ENCODE results near the gene DPYSL3.

DNA sequence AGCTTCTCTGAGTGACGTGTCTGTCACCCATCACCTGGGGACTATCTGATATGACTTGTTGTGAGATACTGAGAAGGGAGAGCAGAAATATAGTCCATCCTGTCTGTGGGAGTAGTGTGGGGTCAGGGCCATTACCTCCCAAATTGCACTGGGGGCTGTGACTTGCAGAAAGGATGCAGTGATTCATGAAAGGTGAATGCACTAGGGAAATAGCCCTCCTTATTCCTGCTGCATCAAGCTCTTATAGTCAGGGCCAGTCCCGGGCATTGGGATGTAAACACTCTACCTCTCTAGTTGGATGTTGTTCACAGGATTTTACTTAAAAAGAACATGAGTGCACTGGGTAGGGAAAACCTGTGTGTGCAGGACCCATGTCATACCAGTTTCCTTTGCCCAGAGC is 150.3 kb downstream of the DPYSL3 start:
- TF ChIP-seq, protein P1, sequence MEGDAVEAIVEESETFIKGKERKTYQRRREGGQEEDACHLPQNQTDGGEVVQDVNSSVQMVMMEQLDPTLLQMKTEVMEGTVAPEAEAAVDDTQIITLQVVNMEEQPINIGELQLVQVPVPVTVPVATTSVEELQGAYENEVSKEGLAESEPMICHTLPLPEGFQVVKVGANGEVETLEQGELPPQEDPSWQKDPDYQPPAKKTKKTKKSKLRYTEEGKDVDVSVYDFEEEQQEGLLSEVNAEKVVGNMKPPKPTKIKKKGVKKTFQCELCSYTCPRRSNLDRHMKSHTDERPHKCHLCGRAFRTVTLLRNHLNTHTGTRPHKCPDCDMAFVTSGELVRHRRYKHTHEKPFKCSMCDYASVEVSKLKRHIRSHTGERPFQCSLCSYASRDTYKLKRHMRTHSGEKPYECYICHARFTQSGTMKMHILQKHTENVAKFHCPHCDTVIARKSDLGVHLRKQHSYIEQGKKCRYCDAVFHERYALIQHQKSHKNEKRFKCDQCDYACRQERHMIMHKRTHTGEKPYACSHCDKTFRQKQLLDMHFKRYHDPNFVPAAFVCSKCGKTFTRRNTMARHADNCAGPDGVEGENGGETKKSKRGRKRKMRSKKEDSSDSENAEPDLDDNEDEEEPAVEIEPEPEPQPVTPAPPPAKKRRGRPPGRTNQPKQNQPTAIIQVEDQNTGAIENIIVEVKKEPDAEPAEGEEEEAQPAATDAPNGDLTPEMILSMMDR (IDR thresholded peaks at IDR 0.05; ENCODE audit: low read depth, low read length, missing input control) = no peak
- TF ChIP-seq SP1 (IDR thresholded peaks at IDR 0.05) (no peak), RAD21 (IDR thresholded peaks at IDR 0.05) (no peak), FOXA1 (IDR thresholded peaks at IDR 0.05) (no peak), YY1 (IDR thresholded peaks at IDR 0.05) (no peak), GABPA (IDR thresholded peaks at IDR 0.05 in 1 of 2, conservative IDR thresholded peaks at IDR 0.05 in 1 of 2) (no peak), NR2F2 (IDR thresholded peaks at IDR 0.05) (no peak), JUND (IDR thresholded peaks at IDR 0.05) (no peak), TAF1 (conservative IDR thresholded peaks at IDR 0.05) (no peak), HNF4G (IDR thresholded peaks at IDR 0.05) (no peak)
- TF ChIP-seq, protein P2, sequence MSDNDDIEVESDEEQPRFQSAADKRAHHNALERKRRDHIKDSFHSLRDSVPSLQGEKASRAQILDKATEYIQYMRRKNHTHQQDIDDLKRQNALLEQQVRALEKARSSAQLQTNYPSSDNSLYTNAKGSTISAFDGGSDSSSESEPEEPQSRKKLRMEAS (IDR thresholded peaks at IDR 0.05) = no peak
- TF ChIP-seq, protein P3, sequence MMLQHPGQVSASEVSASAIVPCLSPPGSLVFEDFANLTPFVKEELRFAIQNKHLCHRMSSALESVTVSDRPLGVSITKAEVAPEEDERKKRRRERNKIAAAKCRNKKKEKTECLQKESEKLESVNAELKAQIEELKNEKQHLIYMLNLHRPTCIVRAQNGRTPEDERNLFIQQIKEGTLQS (IDR thresholded peaks at IDR 0.05) = no peak
- TF ChIP-seq, protein P4, sequence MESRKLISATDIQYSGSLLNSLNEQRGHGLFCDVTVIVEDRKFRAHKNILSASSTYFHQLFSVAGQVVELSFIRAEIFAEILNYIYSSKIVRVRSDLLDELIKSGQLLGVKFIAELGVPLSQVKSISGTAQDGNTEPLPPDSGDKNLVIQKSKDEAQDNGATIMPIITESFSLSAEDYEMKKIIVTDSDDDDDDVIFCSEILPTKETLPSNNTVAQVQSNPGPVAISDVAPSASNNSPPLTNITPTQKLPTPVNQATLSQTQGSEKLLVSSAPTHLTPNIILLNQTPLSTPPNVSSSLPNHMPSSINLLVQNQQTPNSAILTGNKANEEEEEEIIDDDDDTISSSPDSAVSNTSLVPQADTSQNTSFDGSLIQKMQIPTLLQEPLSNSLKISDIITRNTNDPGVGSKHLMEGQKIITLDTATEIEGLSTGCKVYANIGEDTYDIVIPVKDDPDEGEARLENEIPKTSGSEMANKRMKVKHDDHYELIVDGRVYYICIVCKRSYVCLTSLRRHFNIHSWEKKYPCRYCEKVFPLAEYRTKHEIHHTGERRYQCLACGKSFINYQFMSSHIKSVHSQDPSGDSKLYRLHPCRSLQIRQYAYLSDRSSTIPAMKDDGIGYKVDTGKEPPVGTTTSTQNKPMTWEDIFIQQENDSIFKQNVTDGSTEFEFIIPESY (IDR thresholded peaks at IDR 0.05) = no peak
- TF ChIP-seq, protein P5, sequence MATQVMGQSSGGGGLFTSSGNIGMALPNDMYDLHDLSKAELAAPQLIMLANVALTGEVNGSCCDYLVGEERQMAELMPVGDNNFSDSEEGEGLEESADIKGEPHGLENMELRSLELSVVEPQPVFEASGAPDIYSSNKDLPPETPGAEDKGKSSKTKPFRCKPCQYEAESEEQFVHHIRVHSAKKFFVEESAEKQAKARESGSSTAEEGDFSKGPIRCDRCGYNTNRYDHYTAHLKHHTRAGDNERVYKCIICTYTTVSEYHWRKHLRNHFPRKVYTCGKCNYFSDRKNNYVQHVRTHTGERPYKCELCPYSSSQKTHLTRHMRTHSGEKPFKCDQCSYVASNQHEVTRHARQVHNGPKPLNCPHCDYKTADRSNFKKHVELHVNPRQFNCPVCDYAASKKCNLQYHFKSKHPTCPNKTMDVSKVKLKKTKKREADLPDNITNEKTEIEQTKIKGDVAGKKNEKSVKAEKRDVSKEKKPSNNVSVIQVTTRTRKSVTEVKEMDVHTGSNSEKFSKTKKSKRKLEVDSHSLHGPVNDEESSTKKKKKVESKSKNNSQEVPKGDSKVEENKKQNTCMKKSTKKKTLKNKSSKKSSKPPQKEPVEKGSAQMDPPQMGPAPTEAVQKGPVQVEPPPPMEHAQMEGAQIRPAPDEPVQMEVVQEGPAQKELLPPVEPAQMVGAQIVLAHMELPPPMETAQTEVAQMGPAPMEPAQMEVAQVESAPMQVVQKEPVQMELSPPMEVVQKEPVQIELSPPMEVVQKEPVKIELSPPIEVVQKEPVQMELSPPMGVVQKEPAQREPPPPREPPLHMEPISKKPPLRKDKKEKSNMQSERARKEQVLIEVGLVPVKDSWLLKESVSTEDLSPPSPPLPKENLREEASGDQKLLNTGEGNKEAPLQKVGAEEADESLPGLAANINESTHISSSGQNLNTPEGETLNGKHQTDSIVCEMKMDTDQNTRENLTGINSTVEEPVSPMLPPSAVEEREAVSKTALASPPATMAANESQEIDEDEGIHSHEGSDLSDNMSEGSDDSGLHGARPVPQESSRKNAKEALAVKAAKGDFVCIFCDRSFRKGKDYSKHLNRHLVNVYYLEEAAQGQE (IDR thresholded peaks at IDR 0.05) = no peak

Measured in liver (tissue), 3 donors.